ENCODE measurements around the gene ZNF335.

GRCh38 chr20:46000262-46000996, 28.4 kb upstream of the ZNF335 start:
- TF ChIP-seq GATA3 (IDR thresholded peaks at IDR 0.05; ENCODE audit: low read depth, low read length) (no peak), GATA2 (IDR thresholded peaks at IDR 0.05; ENCODE audit: low read depth, low read length) (no peak)

Measured in SH-SY5Y (cell line).